Lower leg skin (tissue), 3 donors: Measurements from ENCODE around the gene HS6ST2.

Source experiments
- CTCF ChIP-seq, 3 donors: fragments of 450-650 bp; IDR thresholded peaks; one replicate each; pipeline ENCODE4 v1.5.1; 2016; ENCODE audit warnings: antibody characterized with exemption in 3 of 3, mild to moderate bottlenecking in 3 of 3, moderate library complexity in 2 of 3
- POLR2A ChIP-seq, 2 donors: fragments of 450-650 bp; IDR thresholded peaks; one replicate each; pipeline ENCODE4 v1.6.1; 2016 to 2017; ENCODE audit warnings: antibody characterized with exemption in 2 of 2, mild to moderate bottlenecking in 1 of 2, moderate library complexity in 1 of 2

DNA sequence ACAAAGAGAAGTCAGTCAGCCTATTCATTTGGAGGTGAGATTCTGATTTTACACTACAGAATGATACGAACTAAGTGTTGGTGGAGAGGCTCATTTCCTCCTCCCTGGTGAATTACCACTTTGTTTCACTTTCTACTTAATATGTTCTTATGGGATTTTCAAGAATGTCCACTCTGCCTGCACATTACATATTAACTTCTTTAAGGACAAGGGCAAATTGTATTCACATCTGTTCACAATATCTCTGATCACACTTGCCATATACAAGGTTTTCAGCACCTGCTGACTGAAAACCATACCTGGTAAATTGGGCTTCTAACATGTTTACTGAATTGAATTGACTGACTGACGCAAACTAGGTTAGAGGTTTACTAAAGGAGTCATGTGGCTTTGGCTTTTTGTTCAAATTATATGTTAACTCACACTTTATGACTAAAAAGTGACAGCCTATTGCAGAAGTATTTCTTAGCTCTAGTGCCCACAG lies 281.2 kb downstream of the HS6ST2 start:
- TF ChIP-seq CTCF (IDR thresholded peaks at IDR 0.05) (no peak), POLR2A (IDR thresholded peaks at IDR 0.05) (no peak)
